IPS-18a (cell line): ENCODE data around the gene ARL15.

Source experiments
- H3K27ac ChIP-seq: one replicate; pipeline ENCODE4 v1.5.1; 2013; ENCODE audit warnings: low read length
- H3K27me3 ChIP-seq: one replicate; pipeline ENCODE4 v1.6.1; 2013; ENCODE audit warnings: mild to moderate bottlenecking, low read length; ENCODE audit not compliant: control insufficient read depth, insufficient read depth
- H3K36me3 ChIP-seq: one replicate; pipeline ENCODE4 v1.6.1; 2013; ENCODE audit warnings: low read depth, low read length; ENCODE audit not compliant: control insufficient read depth
- H3K4me1 ChIP-seq: one replicate; pipeline ENCODE4 v1.6.1; 2013; ENCODE audit warnings: low read depth, low read length; ENCODE audit not compliant: control insufficient read depth
- H3K4me3 ChIP-seq: one replicate; pipeline ENCODE4 v1.5.1; 2013; ENCODE audit warnings: low read length
- H3K9ac ChIP-seq: one replicate; pipeline ENCODE4 v1.6.1; 2013; ENCODE audit warnings: mild to moderate bottlenecking, low read length, moderate library complexity
- H3K9me3 ChIP-seq: one replicate; pipeline ENCODE4 v1.6.1; 2013; ENCODE audit warnings: low read depth, low read length; ENCODE audit not compliant: control insufficient read depth

Gene ARL15

DNA sequence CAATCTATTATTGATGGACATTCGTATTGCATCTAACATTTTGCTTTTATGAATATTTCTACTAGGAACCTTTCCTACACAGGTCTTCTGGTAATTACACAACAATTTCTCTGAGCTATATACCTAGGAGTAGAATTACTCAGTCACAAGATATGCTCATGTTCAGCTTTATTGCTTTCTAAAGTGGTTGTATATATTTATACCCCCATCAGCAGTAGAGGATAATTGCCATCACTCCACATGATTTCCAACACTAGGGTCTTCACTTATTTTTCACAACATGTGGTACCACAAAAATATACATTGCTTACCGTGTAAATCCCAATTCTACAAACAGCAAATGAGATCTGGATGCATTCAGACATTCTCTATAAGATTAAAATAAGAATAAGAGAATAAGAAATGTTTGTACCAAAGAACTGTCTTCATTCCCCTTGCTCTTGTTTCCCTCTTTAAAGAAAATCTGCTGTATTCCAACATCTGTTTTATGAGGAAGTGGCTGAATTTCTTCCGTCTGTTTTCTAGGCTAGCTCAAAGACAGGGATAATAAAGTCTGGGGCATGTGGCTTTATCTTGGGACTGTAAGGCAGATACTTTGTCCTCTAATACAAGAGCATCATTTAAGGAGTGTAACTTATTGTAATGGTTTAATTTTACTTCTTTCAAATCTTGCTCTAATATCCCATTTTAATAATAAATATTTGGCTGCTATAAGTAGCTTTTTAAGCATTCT, 28.2 kb downstream of the ARL15 start:
- Histone ChIP-seq H3K9me3 (no peaks in the 10 kb centered on the region), H3K27ac (no peak overlapping the region), H3K4me1 (peaks cover 10% of the 10 kb centered on the region), H3K4me3 (no peak overlapping the region), H3K36me3 (no peaks in the 10 kb centered on the region), H3K27me3 (no peaks in the 10 kb centered on the region), H3K9ac (no peak overlapping the region)

- Histone ChIP-seq H3K4me3 (no peak overlapping the region), H3K27me3 (no peaks in the 10 kb centered on the region), H3K9ac (no peak overlapping the region), H3K27ac (no peak overlapping the region), H3K36me3 (no peaks in the 10 kb centered on the region), H3K9me3 (no peaks in the 10 kb centered on the region), H3K4me1 (no peaks in the 10 kb centered on the region)
Observed at GRCh38 chr5:54279960-54280359, 30.4 kb downstream of the ARL15 start.

DNA sequence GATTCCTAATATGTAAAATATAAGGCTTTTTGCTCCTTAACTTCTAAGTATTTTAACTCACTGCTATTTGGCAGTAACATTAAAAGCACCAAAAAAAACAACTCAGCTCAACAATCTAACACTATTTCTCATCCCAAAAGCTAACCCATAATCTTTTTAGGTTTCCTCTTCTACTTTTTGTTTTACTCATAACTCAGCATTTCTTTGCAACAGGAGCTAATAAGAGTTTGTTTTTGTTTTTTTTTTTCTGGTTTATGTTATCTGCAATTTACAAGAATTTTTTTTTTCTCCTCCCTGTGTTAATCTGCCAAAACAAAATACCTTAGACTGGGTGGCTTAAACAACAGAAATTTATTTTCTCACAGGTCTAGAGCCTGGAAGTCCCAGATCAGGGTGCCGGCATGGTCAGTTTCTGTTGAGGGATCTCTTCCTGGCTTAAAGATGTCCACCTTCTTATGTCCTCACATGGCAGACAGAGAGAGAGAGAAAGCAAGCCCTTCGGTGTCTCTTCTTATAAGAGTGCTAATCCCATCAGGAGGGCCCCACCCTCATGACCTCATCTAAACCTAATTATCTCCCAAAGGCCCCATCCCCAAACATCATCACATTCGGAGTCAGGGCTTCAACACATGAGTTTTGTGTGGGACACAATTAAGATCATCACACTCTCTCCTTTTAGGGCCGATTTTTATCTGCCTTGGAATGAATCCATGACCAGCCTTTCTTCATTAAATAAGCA, 31.2 kb downstream of the ARL15 start:
- Histone ChIP-seq H3K9ac (no peak overlapping the region), H3K27me3 (no peaks in the 10 kb centered on the region), H3K36me3 (no peaks in the 10 kb centered on the region)

GRCh38 chr5:54278036-54278830, 32.1 kb downstream of the ARL15 start:
- no peaks in the 10 kb centered on the region for H3K9me3 ChIP-seq
- no peaks in the 10 kb centered on the region for H3K36me3 ChIP-seq
- H3K27ac ChIP-seq = no peak overlapping the region
- H3K4me3 ChIP-seq = no peak overlapping the region
- H3K27me3 ChIP-seq = no peaks in the 10 kb centered on the region
- H3K9ac ChIP-seq = no peak overlapping the region
- no peaks in the 10 kb centered on the region for H3K4me1 ChIP-seq

More for the DNA sequence above, 31.2 kb downstream of the ARL15 start:
- Histone ChIP-seq H3K27ac (no peak overlapping the region), H3K9me3 (no peaks in the 10 kb centered on the region), H3K4me1 (no peaks in the 10 kb centered on the region), H3K4me3 (no peak overlapping the region)

DNA sequence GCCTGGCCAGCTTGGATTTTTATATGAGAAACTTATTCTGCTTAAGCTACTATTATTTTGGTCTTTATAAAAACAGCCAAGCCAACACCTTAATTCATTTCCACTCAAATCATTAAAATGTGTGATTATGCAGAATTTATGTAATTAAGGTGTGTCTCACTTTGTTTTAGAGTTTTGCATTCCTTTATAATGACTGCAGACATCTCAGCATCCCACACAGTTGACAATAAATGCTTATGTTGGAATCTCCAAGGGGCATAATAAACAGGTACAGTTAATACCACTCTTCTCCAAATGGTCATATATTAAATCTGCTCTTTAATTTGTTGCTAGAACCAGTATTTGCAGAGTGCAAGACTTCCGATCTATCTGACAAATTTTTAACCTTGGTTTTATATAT, 34.3 kb downstream of the ARL15 start:
- Histone ChIP-seq H3K4me1 (no peaks in the 10 kb centered on the region), H3K27ac (no peak overlapping the region), H3K4me3 (no peak overlapping the region), H3K9ac (no peak overlapping the region), H3K9me3 (no peaks in the 10 kb centered on the region), H3K27me3 (no peaks in the 10 kb centered on the region), H3K36me3 (no peaks in the 10 kb centered on the region)

- Histone ChIP-seq H3K9ac (no peak overlapping the region), H3K9me3 (no peaks in the 10 kb centered on the region), H3K36me3 (no peaks in the 10 kb centered on the region), H3K27me3 (no peaks in the 10 kb centered on the region), H3K4me1 (no peaks in the 10 kb centered on the region), H3K4me3 (no peak overlapping the region), H3K27ac (no peak overlapping the region)
Observed at GRCh38 chr5:54275361-54275760, 35.0 kb downstream of the ARL15 start.

DNA sequence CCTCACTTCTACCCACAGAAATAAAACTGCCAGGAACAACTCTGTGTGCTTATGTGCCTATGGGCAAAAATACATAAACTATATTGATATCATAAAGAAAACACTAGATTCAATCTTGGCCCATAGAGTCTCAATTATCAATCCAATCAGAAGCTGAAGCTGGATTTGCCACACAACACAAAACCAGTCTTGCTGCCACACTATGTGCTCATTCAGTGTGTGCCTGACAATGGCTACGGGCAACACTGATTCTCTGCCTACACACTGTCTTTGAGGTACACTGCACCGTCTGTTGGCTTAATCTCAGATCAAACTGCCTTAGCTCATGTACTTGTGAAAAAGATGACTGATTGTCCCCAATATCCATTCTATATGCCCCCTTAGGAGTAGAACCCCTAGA, 35.4 kb downstream of the ARL15 start:
- Histone ChIP-seq H3K4me1 (no peaks in the 10 kb centered on the region), H3K9ac (no peak overlapping the region), H3K36me3 (no peaks in the 10 kb centered on the region), H3K9me3 (no peaks in the 10 kb centered on the region), H3K27me3 (no peaks in the 10 kb centered on the region), H3K27ac (no peak overlapping the region), H3K4me3 (no peak overlapping the region)

DNA sequence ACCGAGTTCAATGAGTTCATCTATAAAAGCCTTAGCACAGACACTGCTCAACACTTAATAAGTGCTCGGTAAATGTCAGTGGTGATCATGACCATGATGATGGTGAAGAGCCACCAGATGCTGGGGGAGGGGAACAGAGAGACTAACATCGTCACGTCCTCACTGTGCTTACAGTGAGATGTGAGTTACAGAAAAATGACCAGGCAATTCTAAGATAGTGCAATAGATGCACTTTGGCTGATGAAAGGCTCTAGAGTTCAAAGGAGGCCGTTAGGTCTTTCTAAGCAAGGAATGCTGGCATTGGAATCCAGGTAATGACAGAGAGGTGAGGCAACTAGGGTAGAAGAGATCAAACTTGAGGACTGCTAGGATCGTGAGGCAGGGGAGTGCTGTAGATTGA, 36.7 kb downstream of the ARL15 start:
- no peaks in the 10 kb centered on the region for H3K36me3 ChIP-seq
- H3K9me3 ChIP-seq = no peaks in the 10 kb centered on the region
- no peak overlapping the region for H3K9ac ChIP-seq
- no peaks in the 10 kb centered on the region for H3K4me1 ChIP-seq
- no peaks in the 10 kb centered on the region for H3K27me3 ChIP-seq
- H3K27ac ChIP-seq = no peak overlapping the region
- H3K4me3 ChIP-seq = no peak overlapping the region

GRCh38 chr5:54272746-54273145, 37.6 kb downstream of the ARL15 start:
- Histone ChIP-seq H3K4me1 (no peaks in the 10 kb centered on the region), H3K27me3 (no peaks in the 10 kb centered on the region), H3K9ac (no peak overlapping the region), H3K27ac (no peak overlapping the region), H3K9me3 (no peaks in the 10 kb centered on the region), H3K36me3 (no peaks in the 10 kb centered on the region), H3K4me3 (no peak overlapping the region)

DNA sequence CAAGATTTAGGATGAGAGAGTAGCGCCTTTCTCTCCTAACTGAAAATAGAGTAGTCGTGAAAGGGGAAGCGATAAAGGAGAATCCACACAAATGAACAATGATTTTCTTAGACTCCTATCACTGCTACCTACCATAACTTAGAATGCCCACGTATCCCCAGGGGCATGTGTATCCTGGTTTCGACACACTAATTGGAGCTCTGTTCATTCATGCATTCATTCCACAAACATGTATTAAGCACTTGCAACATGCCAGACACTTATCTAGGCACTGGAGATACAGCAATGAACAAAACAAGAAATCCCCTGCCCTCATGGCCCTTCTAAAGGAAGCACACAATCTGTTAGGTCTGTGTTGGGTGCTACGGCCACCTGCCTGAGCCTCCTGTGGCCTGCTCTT, 40.0 kb downstream of the ARL15 start:
- Histone ChIP-seq H3K4me3 (no peak overlapping the region), H3K36me3 (no peaks in the 10 kb centered on the region), H3K9me3 (no peaks in the 10 kb centered on the region), H3K4me1 (no peaks in the 10 kb centered on the region), H3K27ac (no peak overlapping the region), H3K27me3 (no peaks in the 10 kb centered on the region), H3K9ac (no peak overlapping the region)

- H3K36me3 ChIP-seq = no peaks in the 10 kb centered on the region
- H3K9me3 ChIP-seq = no peaks in the 10 kb centered on the region
- H3K27ac ChIP-seq = no peak overlapping the region
- no peak overlapping the region for H3K9ac ChIP-seq
- H3K27me3 ChIP-seq = no peaks in the 10 kb centered on the region
- H3K4me1 ChIP-seq = no peaks in the 10 kb centered on the region
- H3K4me3 ChIP-seq = no peak overlapping the region
Observed at GRCh38 chr5:54264574-54264973, 45.8 kb downstream of the ARL15 start.
